ENCODE data around the gene ANKRD36B.
"Not testable (repeated sequence)": the region's sequence is repeated elsewhere in the genome, so short reads cannot be mapped to it uniquely, and the experiment has no call there.

ANKRD36B gene

GRCh38 chr2:97589598-97590510 lies at the start of gene ANKRD36B:
ANKRD36B (minus strand) TSS chr2:97589877; CDS start chr2:97589685, 192 bp downstream.
- not testable (repeated sequence) for DNase-seq

- not testable (repeated sequence) for DNase-seq
Measured at GRCh38 chr2:97626049-97626430, 36.4 kb upstream of the ANKRD36B start.

GRCh38 chr2:97625354-97626048 lies 35.8 kb upstream of the ANKRD36B start:
- DNase-seq: not testable (repeated sequence)

GRCh38 chr2:97622976-97623375 lies 33.3 kb upstream of the ANKRD36B start:
- DNase-seq: not testable (repeated sequence)

- not testable (repeated sequence) for DNase-seq
Measured at GRCh38 chr2:97620492-97620891, 30.8 kb upstream of the ANKRD36B start.

- DNase-seq: peak in 3 of 58 donors; percentile 2 to 36 (median 14)
Measured at GRCh38 chr2:97618939-97619827, 29.5 kb upstream of the ANKRD36B start.

GRCh38 chr2:97617911-97618310 lies 28.2 kb upstream of the ANKRD36B start:
- DNase-seq: no peak

GRCh38 chr2:97615746-97616145 lies 26.1 kb upstream of the ANKRD36B start:
- not testable (repeated sequence) for DNase-seq

- not testable (repeated sequence) for DNase-seq
Measured at GRCh38 chr2:97611895-97612294, 22.2 kb upstream of the ANKRD36B start.

GRCh38 chr2:97608745-97609144 lies 19.1 kb upstream of the ANKRD36B start:
- DNase-seq: not testable (repeated sequence)

GRCh38 chr2:97605524-97606339 lies 16.1 kb upstream of the ANKRD36B start:
- DNase-seq: not testable (repeated sequence)

- DNase-seq: not testable (repeated sequence)
Measured at GRCh38 chr2:97605109-97605508, 15.4 kb upstream of the ANKRD36B start.

GRCh38 chr2:97601537-97601936 lies 11.9 kb upstream of the ANKRD36B start:
- not testable (repeated sequence) for DNase-seq

GRCh38 chr2:97596180-97596579 lies 6.5 kb upstream of the ANKRD36B start:
- not testable (repeated sequence) for DNase-seq

GRCh38 chr2:97593520-97593919 lies 3.8 kb upstream of the ANKRD36B start:
- DNase-seq: not testable (repeated sequence)

- not testable (repeated sequence) for DNase-seq
Measured at GRCh38 chr2:97590515-97591394, 1.1 kb upstream of the ANKRD36B start.

- not testable (repeated sequence) for DNase-seq
Measured at GRCh38 chr2:97589257-97589597, 450 bp downstream of the ANKRD36B start.

- DNase-seq: not testable (repeated sequence)
Measured at GRCh38 chr2:97565674-97566073, 24.0 kb downstream of the ANKRD36B start.

GRCh38 chr2:97552406-97552805 lies 37.3 kb downstream of the ANKRD36B start:
- not testable (repeated sequence) for DNase-seq

All from anterior cingulate cortex (tissue), 58 donors.